Trophoblast cell (in vitro differentiated cells and primary cell): ENCODE measurements around the gene SRM.

Experiments
- DNase-seq, 2 donors: peaks; one replicate each; pipeline ENCODE4 v3.0.0-alpha.2; 2016
- H2AFZ ChIP-seq: 2 replicates; pipeline ENCODE4 v1.6.1; 2013; ENCODE audit warnings: low read length, moderate library complexity, mild to moderate bottlenecking; ENCODE audit not compliant: insufficient read depth, poor library complexity
- H2AK5ac ChIP-seq: 2 replicates; pipeline ENCODE4 v1.6.1; 2013; ENCODE audit warnings: mild to moderate bottlenecking, low read length
- H2BK120ac ChIP-seq: 2 replicates; pipeline ENCODE4 v1.6.1; 2013; ENCODE audit warnings: low read length, mild to moderate bottlenecking, moderate library complexity; ENCODE audit not compliant: insufficient read depth, poor library complexity
- H2BK12ac ChIP-seq: 2 replicates; pipeline ENCODE4 v1.6.1; 2013; ENCODE audit warnings: mild to moderate bottlenecking, low read length, moderate library complexity
- H2BK5ac ChIP-seq: 2 replicates; pipeline ENCODE4 v1.6.1; 2013; ENCODE audit warnings: low read length, low read depth, moderate library complexity, mild to moderate bottlenecking; ENCODE audit not compliant: poor library complexity
- H3K14ac ChIP-seq: 2 replicates; pipeline ENCODE4 v1.6.1; 2013; ENCODE audit warnings: mild to moderate bottlenecking, low read length
- H3K18ac ChIP-seq: 2 replicates; pipeline ENCODE4 v1.6.1; 2013; ENCODE audit warnings: mild to moderate bottlenecking, low read length
- H3K23ac ChIP-seq: 2 replicates; pipeline ENCODE4 v1.6.1; 2013; ENCODE audit warnings: low read length
- H3K27ac ChIP-seq: 2 replicates; pipeline ENCODE4 v1.5.1; 2013; ENCODE audit warnings: low read depth, mild to moderate bottlenecking, inconsistent platforms, low read length, moderate library complexity
- H3K27me3 ChIP-seq: 2 replicates; pipeline ENCODE4 v1.6.1; 2013; ENCODE audit warnings: inconsistent platforms, mild to moderate bottlenecking, low read length, moderate library complexity; ENCODE audit not compliant: insufficient read depth
- H3K36me3 ChIP-seq, 2 experiments: 1 replicate in 1 of 2; 2 replicates in 1 of 2; pipeline ENCODE4 v1.6.1; 2013; ENCODE audit warnings: low read length in 2 of 2, mild to moderate bottlenecking in 2 of 2, moderate library complexity in 1 of 2; ENCODE audit not compliant: insufficient read depth in 2 of 2, control insufficient read depth in 1 of 2
- H3K4ac ChIP-seq: 2 replicates; pipeline ENCODE4 v1.6.1; 2013; ENCODE audit warnings: low read depth, mild to moderate bottlenecking, low read length, moderate library complexity
- H3K4me1 ChIP-seq, 2 experiments: 1 replicate in 1 of 2; 2 replicates in 1 of 2; pipeline ENCODE4 v1.6.1; 2013; ENCODE audit warnings: low read length in 2 of 2, mild to moderate bottlenecking in 2 of 2, moderate library complexity in 1 of 2; ENCODE audit not compliant: insufficient read depth in 2 of 2, control insufficient read depth in 1 of 2
- H3K4me2 ChIP-seq: 2 replicates; pipeline ENCODE4 v1.6.1; 2013; ENCODE audit warnings: inconsistent platforms, mild to moderate bottlenecking, low read length, moderate library complexity
- H3K4me3 ChIP-seq: 2 replicates; pipeline ENCODE4 v1.5.1; 2013; ENCODE audit warnings: mild to moderate bottlenecking, low read depth, low read length, inconsistent platforms
- H3K79me1 ChIP-seq: one replicate; pipeline ENCODE4 v1.6.1; 2013; ENCODE audit warnings: low read length
- H3K79me2 ChIP-seq: 2 replicates; pipeline ENCODE4 v1.6.1; 2013; ENCODE audit warnings: low read length, mild to moderate bottlenecking; ENCODE audit not compliant: control insufficient read depth, insufficient read depth, poor library complexity
- H3K9ac ChIP-seq: 2 replicates; pipeline ENCODE4 v1.6.1; 2013; ENCODE audit warnings: mild to moderate bottlenecking, low read length
- H3K9me3 ChIP-seq: 2 replicates; pipeline ENCODE4 v1.6.1; 2013; ENCODE audit warnings: low read depth, mild to moderate bottlenecking, control low read depth, inconsistent platforms, low read length; ENCODE audit not compliant: insufficient read depth
- H4K12ac ChIP-seq: 2 replicates; pipeline ENCODE4 v1.6.1; 2013; ENCODE audit warnings: low read depth, mild to moderate bottlenecking, low read length, moderate library complexity
- H4K8ac ChIP-seq: 2 replicates; pipeline ENCODE4 v1.6.1; 2013; ENCODE audit warnings: low read depth, mild to moderate bottlenecking, low read length, moderate library complexity
- H4K91ac ChIP-seq: one replicate; pipeline ENCODE4 v1.6.1; 2013; ENCODE audit warnings: low read depth, mild to moderate bottlenecking, low read length, moderate library complexity
- WGBS: extraction: QIAGEN DNeasy Blood & Tissue Kit; methylation state at CpG from one replicate; pipeline ENCODE4 v1.1.7; 2013; ENCODE audit warnings: missing lambda C conversion rate; ENCODE audit not compliant: insufficient read length, insufficient coverage; ENCODE audit errors: extremely low coverage; 5-methylcytosine and 5-hydroxymethylcytosine counted together

Gene SRM

GRCh38 chr1:11055676-11056075, 4.1 kb downstream of the SRM start:
- no peak overlapping the region for H4K12ac ChIP-seq
- no CpG with 5 or more reads among the region's 12 CpGs for WGBS
- no peak overlapping the region for H3K23ac ChIP-seq
- H2BK120ac ChIP-seq: no peak overlapping the region
- no peak overlapping the region for H2BK5ac ChIP-seq
- no peak overlapping the region for H2AFZ ChIP-seq
- H3K4me2 ChIP-seq: no peak overlapping the region
- H3K27ac ChIP-seq: no peak overlapping the region
- no peak overlapping the region for H2BK12ac ChIP-seq
- no peak overlapping the region for H4K91ac ChIP-seq
- no peak overlapping the region for H3K18ac ChIP-seq
- no peak overlapping the region for H4K8ac ChIP-seq
- no peak overlapping the region for H3K14ac ChIP-seq
- H3K9me3 ChIP-seq: no peaks in the 10 kb centered on the region
- H3K36me3 ChIP-seq: peaks cover 17 to 18% of the 10 kb centered on the region in 2 experiments
- no peak for DNase-seq
- H3K79me1 ChIP-seq: peaks cover 2% of the 10 kb centered on the region
- H3K79me2 ChIP-seq: peaks cover 9% of the 10 kb centered on the region
- no peak overlapping the region for H3K4ac ChIP-seq
- no peak overlapping the region for H3K9ac ChIP-seq
- peaks cover 3 to 8% of the 10 kb centered on the region in 2 experiments for H3K4me1 ChIP-seq
- H2AK5ac ChIP-seq: no peak overlapping the region
- no peak overlapping the region for H3K4me3 ChIP-seq
- no peaks in the 10 kb centered on the region for H3K27me3 ChIP-seq

GRCh38 chr1:11054666-11055065, 5.2 kb downstream of the SRM start:
- Histone ChIP-seq H2BK120ac (no peak overlapping the region), H3K27ac (no peak overlapping the region), H4K91ac (no peak overlapping the region), H3K4me3 (no peak overlapping the region), H3K9ac (no peak overlapping the region), H3K79me2 (peaks cover 6% of the 10 kb centered on the region), H2AK5ac (no peak overlapping the region), H3K23ac (no peak overlapping the region), H3K18ac (no peak overlapping the region), H2BK12ac (no peak overlapping the region), H4K12ac (no peak overlapping the region), H3K27me3 (no peaks in the 10 kb centered on the region), H2BK5ac (no peak overlapping the region), H3K9me3 (no peaks in the 10 kb centered on the region), H4K8ac (no peak overlapping the region), H3K36me3 (peaks cover 17 to 18% of the 10 kb centered on the region in 2 experiments), H3K4me2 (no peak overlapping the region), H3K4me1 (peaks cover 3 to 8% of the 10 kb centered on the region in 2 experiments), H3K79me1 (peaks cover 1% of the 10 kb centered on the region), H3K14ac (no peak overlapping the region), H3K4ac (no peak overlapping the region), H2AFZ (no peak overlapping the region)
- DNase-seq: no peak
- no CpG with 5 or more reads among the region's 22 CpGs for WGBS

GRCh38 chr1:11054181-11054580, 5.6 kb downstream of the SRM start:
- Histone ChIP-seq H3K23ac (no peak overlapping the region), H3K14ac (no peak overlapping the region), H3K4ac (no peak overlapping the region), H3K79me1 (no peaks in the 10 kb centered on the region), H3K9ac (no peak overlapping the region), H3K27ac (no peak overlapping the region), H4K12ac (no peak overlapping the region), H2AFZ (no peak overlapping the region), H2BK5ac (no peak overlapping the region), H4K8ac (no peak overlapping the region), H2BK12ac (no peak overlapping the region), H3K4me2 (no peak overlapping the region), H3K79me2 (peaks cover 1% of the 10 kb centered on the region), H2BK120ac (no peak overlapping the region), H3K4me3 (no peak overlapping the region), H3K36me3 (peaks cover 17 to 18% of the 10 kb centered on the region in 2 experiments), H3K9me3 (no peaks in the 10 kb centered on the region), H3K27me3 (no peaks in the 10 kb centered on the region), H2AK5ac (no peak overlapping the region), H3K4me1 (peaks cover 3 to 6% of the 10 kb centered on the region in 2 experiments), H4K91ac (no peak overlapping the region), H3K18ac (no peak overlapping the region)
- WGBS: no CpG with 5 or more reads among the region's 7 CpGs
- no peak for DNase-seq

- Histone ChIP-seq H3K27ac (no peak overlapping the region), H2AK5ac (no peak overlapping the region), H3K4ac (no peak overlapping the region), H4K91ac (no peak overlapping the region), H2BK120ac (no peak overlapping the region), H3K23ac (no peak overlapping the region), H3K79me1 (no peaks in the 10 kb centered on the region), H2BK5ac (no peak overlapping the region), H3K9ac (no peak overlapping the region), H2AFZ (no peak overlapping the region), H3K4me1 (peaks cover 2 to 3% of the 10 kb centered on the region in 2 experiments), H2BK12ac (no peak overlapping the region), H3K4me3 (no peak overlapping the region), H3K4me2 (no peak overlapping the region), H3K14ac (no peak overlapping the region), H3K27me3 (no peaks in the 10 kb centered on the region), H3K9me3 (no peaks in the 10 kb centered on the region), H3K18ac (no peak overlapping the region), H4K12ac (no peak overlapping the region), H4K8ac (no peak overlapping the region), H3K79me2 (no peaks in the 10 kb centered on the region), H3K36me3 (peaks cover 17 to 18% of the 10 kb centered on the region in 2 experiments)
- WGBS: no CpG with 5 or more reads among the region's 10 CpGs
- DNase-seq: no peak
These were observed 6.1 kb downstream of the SRM start for GRCh38 chr1:11053758-11054137.
